ENCODE data around the gene HTRA2. TPM values are rescaled to one million over a fixed set of nuclear protein-coding genes. Genes with fewer than 3 reads are reported as not detected.

The HTRA2 gene
- total and polyA plus RNA-seq, 4 donors = 13.3 to 81.8 (median 18.5) TPM

DNA sequence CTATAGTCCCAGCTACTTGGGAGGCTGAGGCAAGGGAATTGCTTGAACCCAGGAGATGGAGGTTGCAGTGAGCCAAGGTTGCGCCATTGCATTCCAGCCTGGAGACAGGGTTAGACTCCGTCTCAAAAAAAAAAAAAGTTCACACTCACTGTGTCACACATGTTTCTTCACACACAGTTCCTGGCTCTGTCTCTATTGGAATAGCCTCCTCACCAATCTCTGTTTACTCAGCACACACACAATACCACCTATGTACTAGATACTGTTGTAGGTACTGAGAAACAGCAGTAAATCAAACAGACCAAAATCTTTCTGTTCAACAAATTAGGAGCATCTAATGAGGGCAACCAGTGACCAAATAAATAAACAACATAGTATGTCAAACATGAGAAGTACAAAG, 43.6 kb upstream of the HTRA2 start:
- no peak overlapping the region for H3K9ac ChIP-seq (ENCODE audit: low read depth in 1 of 2, low read length in 2 of 2)
- no peaks in the 10 kb centered on the region for H3K27me3 ChIP-seq (ENCODE audit: control insufficient read depth in 4 of 4, insufficient read depth in 4 of 4, low read length in 3 of 4)
- peaks cover 0 to 4% (median 2%) of the 10 kb centered on the region in 4 donors for H3K36me3 ChIP-seq (ENCODE audit: control insufficient read depth in 4 of 4, insufficient read depth in 3 of 4, low read depth in 1 of 4, low read length in 3 of 4)
- H3K4me3 ChIP-seq (ENCODE audit: low read depth in 1 of 3, low read length in 3 of 3) = no peak overlapping the region
- DNase-seq (ENCODE audit: low spot score) = no peak
- H3K9me3 ChIP-seq (ENCODE audit: control insufficient read depth in 4 of 4, low read length in 3 of 4) = no peaks in the 10 kb centered on the region
- no peak overlapping the region for H3K27ac ChIP-seq (ENCODE audit: low read depth in 1 of 2, low read length in 2 of 2)
- TF ChIP-seq YY1 (IDR thresholded peaks at IDR 0.05) (no peak), JUND (IDR thresholded peaks at IDR 0.05) (peak in 1 of 2 donors; percentile 9), GABPA (IDR thresholded peaks at IDR 0.05 in 1 of 2, conservative IDR thresholded peaks at IDR 0.05 in 1 of 2) (no peak), NR2F2 (IDR thresholded peaks at IDR 0.05) (no peak), TAF1 (conservative IDR thresholded peaks at IDR 0.05) (no peak), HNF4G (IDR thresholded peaks at IDR 0.05) (no peak), EGR1 (IDR thresholded peaks at IDR 0.05; ENCODE audit: low read depth in 2 of 2) (no peak), RAD21 (IDR thresholded peaks at IDR 0.05) (peak in 1 of 2 donors; percentile 35), RXRA (IDR thresholded peaks at IDR 0.05) (peak; percentile 50 to 63), FOXA1 (IDR thresholded peaks at IDR 0.05) (peak; percentile 59), SP1 (IDR thresholded peaks at IDR 0.05) (peak; percentile 62), FOXA2 (IDR thresholded peaks at IDR 0.05) (peak; percentile 76), HNF4A (conservative IDR thresholded peaks at IDR 0.05) (peak; percentile 25 to 39), REST (IDR thresholded peaks at IDR 0.05) (no peak)
- TF ChIP-seq, protein P1, sequence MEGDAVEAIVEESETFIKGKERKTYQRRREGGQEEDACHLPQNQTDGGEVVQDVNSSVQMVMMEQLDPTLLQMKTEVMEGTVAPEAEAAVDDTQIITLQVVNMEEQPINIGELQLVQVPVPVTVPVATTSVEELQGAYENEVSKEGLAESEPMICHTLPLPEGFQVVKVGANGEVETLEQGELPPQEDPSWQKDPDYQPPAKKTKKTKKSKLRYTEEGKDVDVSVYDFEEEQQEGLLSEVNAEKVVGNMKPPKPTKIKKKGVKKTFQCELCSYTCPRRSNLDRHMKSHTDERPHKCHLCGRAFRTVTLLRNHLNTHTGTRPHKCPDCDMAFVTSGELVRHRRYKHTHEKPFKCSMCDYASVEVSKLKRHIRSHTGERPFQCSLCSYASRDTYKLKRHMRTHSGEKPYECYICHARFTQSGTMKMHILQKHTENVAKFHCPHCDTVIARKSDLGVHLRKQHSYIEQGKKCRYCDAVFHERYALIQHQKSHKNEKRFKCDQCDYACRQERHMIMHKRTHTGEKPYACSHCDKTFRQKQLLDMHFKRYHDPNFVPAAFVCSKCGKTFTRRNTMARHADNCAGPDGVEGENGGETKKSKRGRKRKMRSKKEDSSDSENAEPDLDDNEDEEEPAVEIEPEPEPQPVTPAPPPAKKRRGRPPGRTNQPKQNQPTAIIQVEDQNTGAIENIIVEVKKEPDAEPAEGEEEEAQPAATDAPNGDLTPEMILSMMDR (IDR thresholded peaks at IDR 0.05; ENCODE audit: low read depth, low read length, missing input control) = no peak
- TF ChIP-seq, protein P2, sequence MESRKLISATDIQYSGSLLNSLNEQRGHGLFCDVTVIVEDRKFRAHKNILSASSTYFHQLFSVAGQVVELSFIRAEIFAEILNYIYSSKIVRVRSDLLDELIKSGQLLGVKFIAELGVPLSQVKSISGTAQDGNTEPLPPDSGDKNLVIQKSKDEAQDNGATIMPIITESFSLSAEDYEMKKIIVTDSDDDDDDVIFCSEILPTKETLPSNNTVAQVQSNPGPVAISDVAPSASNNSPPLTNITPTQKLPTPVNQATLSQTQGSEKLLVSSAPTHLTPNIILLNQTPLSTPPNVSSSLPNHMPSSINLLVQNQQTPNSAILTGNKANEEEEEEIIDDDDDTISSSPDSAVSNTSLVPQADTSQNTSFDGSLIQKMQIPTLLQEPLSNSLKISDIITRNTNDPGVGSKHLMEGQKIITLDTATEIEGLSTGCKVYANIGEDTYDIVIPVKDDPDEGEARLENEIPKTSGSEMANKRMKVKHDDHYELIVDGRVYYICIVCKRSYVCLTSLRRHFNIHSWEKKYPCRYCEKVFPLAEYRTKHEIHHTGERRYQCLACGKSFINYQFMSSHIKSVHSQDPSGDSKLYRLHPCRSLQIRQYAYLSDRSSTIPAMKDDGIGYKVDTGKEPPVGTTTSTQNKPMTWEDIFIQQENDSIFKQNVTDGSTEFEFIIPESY (IDR thresholded peaks at IDR 0.05) = no peak
- TF ChIP-seq, protein P3, sequence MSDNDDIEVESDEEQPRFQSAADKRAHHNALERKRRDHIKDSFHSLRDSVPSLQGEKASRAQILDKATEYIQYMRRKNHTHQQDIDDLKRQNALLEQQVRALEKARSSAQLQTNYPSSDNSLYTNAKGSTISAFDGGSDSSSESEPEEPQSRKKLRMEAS (IDR thresholded peaks at IDR 0.05) = no peak
- TF ChIP-seq, protein P4, sequence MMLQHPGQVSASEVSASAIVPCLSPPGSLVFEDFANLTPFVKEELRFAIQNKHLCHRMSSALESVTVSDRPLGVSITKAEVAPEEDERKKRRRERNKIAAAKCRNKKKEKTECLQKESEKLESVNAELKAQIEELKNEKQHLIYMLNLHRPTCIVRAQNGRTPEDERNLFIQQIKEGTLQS (IDR thresholded peaks at IDR 0.05) = no peak
- 68% methylated on average over 2 of the region's 2 CpGs for WGBS
- H3K4me1 ChIP-seq (ENCODE audit: control insufficient read depth in 4 of 4, insufficient read depth in 4 of 4, low read length in 3 of 4) = peaks cover 30 to 67% (median 61%) of the 10 kb centered on the region in 4 donors

All from liver (tissue), 9 donors.